ENCODE data around the gene LMO2. TPM values are rescaled to one million over a fixed set of nuclear protein-coding genes. Genes with fewer than 3 reads are reported as not detected.
"Not testable (repeated sequence)": the region's sequence is repeated elsewhere in the genome, so short reads cannot be mapped to it uniquely, and the experiment has no call there.

Gene LMO2
- total and polyA plus RNA-seq, 2 donors from 2014 or later, result 57.1 to 60.6 TPM

DNA sequence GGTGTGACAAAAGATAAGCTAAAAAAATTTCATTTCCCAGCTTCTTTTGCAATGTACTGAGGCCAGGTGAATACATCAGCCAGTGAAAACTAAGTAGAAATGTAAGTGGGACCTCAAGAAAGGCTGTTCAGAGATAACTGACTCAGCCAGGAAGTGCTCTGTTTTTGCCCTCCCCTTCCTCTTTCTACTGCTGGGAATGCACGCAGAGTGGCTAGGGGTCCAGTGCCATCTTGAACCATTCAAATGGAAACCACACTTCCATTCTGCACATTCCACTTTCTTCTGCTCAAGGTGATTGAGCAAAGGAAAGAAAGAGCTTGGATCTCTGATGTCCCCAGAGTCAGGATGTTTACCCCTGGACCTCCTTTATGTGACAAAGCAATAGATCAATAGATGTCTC, 27.8 kb upstream of the LMO2 start:
- TF ChIP-seq, protein P1, sequence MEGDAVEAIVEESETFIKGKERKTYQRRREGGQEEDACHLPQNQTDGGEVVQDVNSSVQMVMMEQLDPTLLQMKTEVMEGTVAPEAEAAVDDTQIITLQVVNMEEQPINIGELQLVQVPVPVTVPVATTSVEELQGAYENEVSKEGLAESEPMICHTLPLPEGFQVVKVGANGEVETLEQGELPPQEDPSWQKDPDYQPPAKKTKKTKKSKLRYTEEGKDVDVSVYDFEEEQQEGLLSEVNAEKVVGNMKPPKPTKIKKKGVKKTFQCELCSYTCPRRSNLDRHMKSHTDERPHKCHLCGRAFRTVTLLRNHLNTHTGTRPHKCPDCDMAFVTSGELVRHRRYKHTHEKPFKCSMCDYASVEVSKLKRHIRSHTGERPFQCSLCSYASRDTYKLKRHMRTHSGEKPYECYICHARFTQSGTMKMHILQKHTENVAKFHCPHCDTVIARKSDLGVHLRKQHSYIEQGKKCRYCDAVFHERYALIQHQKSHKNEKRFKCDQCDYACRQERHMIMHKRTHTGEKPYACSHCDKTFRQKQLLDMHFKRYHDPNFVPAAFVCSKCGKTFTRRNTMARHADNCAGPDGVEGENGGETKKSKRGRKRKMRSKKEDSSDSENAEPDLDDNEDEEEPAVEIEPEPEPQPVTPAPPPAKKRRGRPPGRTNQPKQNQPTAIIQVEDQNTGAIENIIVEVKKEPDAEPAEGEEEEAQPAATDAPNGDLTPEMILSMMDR (IDR thresholded peaks at IDR 0.05; ENCODE audit: borderline replicate concordance, extremely low read depth, insufficient read depth), result no peak
- FAIRE-seq, result no peak
- Histone ChIP-seq H3K27ac (ENCODE audit: low read depth in 2 of 2, low read length in 2 of 2) (no peak overlapping the region), H3K27me3 (ENCODE audit: control insufficient read depth, insufficient read depth, low read length) (no peaks in the 10 kb centered on the region), H3K4me3 (ENCODE audit: low read length in 3 of 3) (no peak overlapping the region), H3K9ac (ENCODE audit: low read length in 3 of 3) (no peak overlapping the region), H3K9me3 (ENCODE audit: control insufficient read depth in 2 of 3, insufficient read depth in 1 of 3, low read length in 3 of 3) (no peaks in the 10 kb centered on the region), H3K36me3 (ENCODE audit: control insufficient read depth in 2 of 3, insufficient read depth in 3 of 3, low read length in 3 of 3) (no peaks in the 10 kb centered on the region), H3K4me1 (ENCODE audit: control insufficient read depth in 2 of 3, insufficient read depth in 2 of 3, low read depth in 1 of 3, low read length in 3 of 3) (no peaks in the 10 kb centered on the region)
- intact Hi-C loops (cut with DNase I), result no loop called here
- DNase-seq, result no peak

DNA sequence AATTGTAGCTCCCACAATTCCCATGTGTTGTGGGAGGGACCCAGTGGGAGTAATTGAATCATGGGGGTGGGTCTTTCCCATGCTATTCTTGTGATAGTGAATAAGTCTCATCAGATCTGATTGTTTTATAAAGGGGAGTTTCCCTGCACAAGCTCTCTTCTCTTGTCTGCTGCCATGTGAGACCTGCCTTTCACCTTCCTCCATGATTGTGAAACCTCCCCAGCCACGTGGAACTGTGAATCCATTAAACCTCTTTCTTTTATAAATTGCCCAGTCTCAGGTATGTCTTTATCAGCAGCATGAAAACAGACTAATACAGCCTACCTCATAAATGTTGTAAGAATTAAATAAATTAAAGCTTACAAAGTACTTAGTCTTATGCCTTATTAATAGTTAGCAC, 25.5 kb upstream of the LMO2 start:
- H3K9me3 ChIP-seq (ENCODE audit: control insufficient read depth in 2 of 3, insufficient read depth in 1 of 3, low read length in 3 of 3); H3K4me1 ChIP-seq (ENCODE audit: control insufficient read depth in 2 of 3, insufficient read depth in 2 of 3, low read depth in 1 of 3, low read length in 3 of 3); H3K27ac ChIP-seq (ENCODE audit: low read depth in 2 of 2, low read length in 2 of 2); H3K36me3 ChIP-seq (ENCODE audit: control insufficient read depth in 2 of 3, insufficient read depth in 3 of 3, low read length in 3 of 3); H3K27me3 ChIP-seq (ENCODE audit: control insufficient read depth, insufficient read depth, low read length); H3K4me3 ChIP-seq (ENCODE audit: low read length in 3 of 3); DNase-seq; FAIRE-seq; intact Hi-C loops (cut with DNase I); H3K9ac ChIP-seq (ENCODE audit: low read length in 3 of 3): not testable (repeated sequence)

DNA sequence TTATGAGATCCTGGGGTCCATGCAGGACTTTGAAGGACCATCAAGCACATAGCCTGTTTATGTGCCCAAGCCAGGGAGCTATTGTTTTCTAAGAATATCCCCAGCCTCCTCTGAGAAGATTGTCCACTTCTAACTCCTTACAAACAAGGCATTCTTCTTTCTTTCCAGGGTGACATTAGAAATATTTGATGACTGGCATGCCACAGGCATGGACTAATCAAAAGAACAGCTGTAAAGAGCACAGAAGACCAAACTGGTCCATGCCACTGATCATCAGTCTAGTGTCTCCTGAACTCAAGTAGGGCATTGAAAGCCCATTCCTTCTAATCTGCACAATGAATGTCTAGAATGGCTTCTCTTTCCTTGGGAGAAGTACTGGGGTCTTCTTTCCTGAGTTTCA, 24.9 kb upstream of the LMO2 start:
- H3K9ac ChIP-seq (ENCODE audit: low read length in 3 of 3), result no peak overlapping the region
- no peak overlapping the region for H3K4me3 ChIP-seq (ENCODE audit: low read length in 3 of 3)
- no peak for FAIRE-seq
- H3K27ac ChIP-seq (ENCODE audit: low read depth in 2 of 2, low read length in 2 of 2), result no peak overlapping the region
- H3K27me3 ChIP-seq (ENCODE audit: control insufficient read depth, insufficient read depth, low read length), result no peaks in the 10 kb centered on the region
- DNase-seq, result no peak
- H3K36me3 ChIP-seq (ENCODE audit: control insufficient read depth in 2 of 3, insufficient read depth in 3 of 3, low read length in 3 of 3), result no peaks in the 10 kb centered on the region
- TF ChIP-seq, protein P1 (IDR thresholded peaks at IDR 0.05; ENCODE audit: borderline replicate concordance, extremely low read depth, insufficient read depth), result no peak
- H3K4me1 ChIP-seq (ENCODE audit: control insufficient read depth in 2 of 3, insufficient read depth in 2 of 3, low read depth in 1 of 3, low read length in 3 of 3), result no peaks in the 10 kb centered on the region
- intact Hi-C loops (cut with DNase I), result no loop called here
- no peaks in the 10 kb centered on the region for H3K9me3 ChIP-seq (ENCODE audit: control insufficient read depth in 2 of 3, insufficient read depth in 1 of 3, low read length in 3 of 3)

DNA sequence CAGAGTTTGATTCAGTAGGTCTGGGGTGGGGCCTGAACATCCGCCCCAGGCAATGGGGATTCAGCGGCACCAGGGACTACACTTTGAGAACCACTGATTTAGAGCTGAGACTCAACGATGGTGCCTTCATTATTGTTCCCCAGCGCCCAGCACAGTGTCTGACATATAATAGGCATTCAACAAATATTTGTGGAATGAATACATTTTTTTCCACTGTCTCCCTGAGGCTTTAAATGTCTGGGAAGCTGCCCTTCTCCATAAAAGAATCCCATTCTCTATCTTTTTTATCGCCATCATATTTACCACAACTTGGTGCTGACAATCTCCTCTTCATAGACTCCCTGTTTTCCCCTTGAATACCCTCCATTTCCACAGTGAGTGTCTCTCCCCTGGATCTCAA, 23.6 kb upstream of the LMO2 start:
- no peak overlapping the region for H3K4me3 ChIP-seq (ENCODE audit: low read length in 3 of 3)
- no peaks in the 10 kb centered on the region for H3K9me3 ChIP-seq (ENCODE audit: control insufficient read depth in 2 of 3, insufficient read depth in 1 of 3, low read length in 3 of 3)
- TF ChIP-seq, protein P1 (IDR thresholded peaks at IDR 0.05; ENCODE audit: borderline replicate concordance, extremely low read depth, insufficient read depth), result no peak
- no peak overlapping the region for H3K27ac ChIP-seq (ENCODE audit: low read depth in 2 of 2, low read length in 2 of 2)
- no peak for DNase-seq
- no peaks in the 10 kb centered on the region for H3K36me3 ChIP-seq (ENCODE audit: control insufficient read depth in 2 of 3, insufficient read depth in 3 of 3, low read length in 3 of 3)
- no peaks in the 10 kb centered on the region for H3K4me1 ChIP-seq (ENCODE audit: control insufficient read depth in 2 of 3, insufficient read depth in 2 of 3, low read depth in 1 of 3, low read length in 3 of 3)
- no peak overlapping the region for H3K9ac ChIP-seq (ENCODE audit: low read length in 3 of 3)
- H3K27me3 ChIP-seq (ENCODE audit: control insufficient read depth, insufficient read depth, low read length), result no peaks in the 10 kb centered on the region
- intact Hi-C loops (cut with DNase I), result no loop called here
- FAIRE-seq, result no peak

Measured in kidney (tissue), 14 donors.